NCI-H2107 treated with DMSO at 0.1 percent for 48 hours (cell line): ENCODE measurements around the gene CAPN2.

Experiments used
- DNase-seq: peaks from one replicate; lab custom pipeline; 2025; ENCODE audit not compliant: unreplicated experiment; lab: John Stamatoyannopoulos, UW

The CAPN2 gene

GRCh38 chr1:223824712-223825111, 112.4 kb downstream of the CAPN2 start:
- DNase-seq = no peak
